NOMO-1 (cell line): Measurements from ENCODE around the gene ZNF764.
"Not testable (repeated sequence)": the region's sequence is repeated elsewhere in the genome, so short reads cannot be mapped to it uniquely, and the experiment has no call there.

Source experiments
- DNase-seq, 2 experiments: peaks; one replicate each; lab custom pipeline; 2025; ENCODE audit not compliant: unreplicated experiment in 2 of 2; lab: John Stamatoyannopoulos, UW

The ZNF764 gene

GRCh38 chr16:30528799-30529457 lies 29.2 kb downstream of the ZNF764 start:
- no peak for DNase-seq

- DNase-seq: peak; percentile 76 to 91
Measured at GRCh38 chr16:30527635-30528178, 30.5 kb downstream of the ZNF764 start.

- peak; percentile 98 to 99 for DNase-seq
Measured at GRCh38 chr16:30526823-30527634, 31.1 kb downstream of the ZNF764 start.

GRCh38 chr16:30526137-30526822 lies 31.9 kb downstream of the ZNF764 start, which contains the start of gene ZNF768:
ZNF768 (minus strand) TSS chr16:30526566; CDS start chr16:30526413, 153 bp downstream.
- DNase-seq: peak; percentile 47 to 48

- peak in 1 of 2 experiments; percentile 49 for DNase-seq
Measured at GRCh38 chr16:30525844-30526136, 32.4 kb downstream of the ZNF764 start.

- DNase-seq: no peak
Measured at GRCh38 chr16:30524575-30525568, 33.3 kb downstream of the ZNF764 start.

GRCh38 chr16:30523768-30524574 lies 34.2 kb downstream of the ZNF764 start:
- DNase-seq: no peak

- not testable (repeated sequence) for DNase-seq
Measured at GRCh38 chr16:30522702-30523463, 35.3 kb downstream of the ZNF764 start.

- no peak for DNase-seq
Measured at GRCh38 chr16:30521873-30522641, 36.1 kb downstream of the ZNF764 start.

GRCh38 chr16:30521476-30521872 lies 36.7 kb downstream of the ZNF764 start:
- no peak for DNase-seq

GRCh38 chr16:30519120-30520049 lies 38.8 kb downstream of the ZNF764 start:
- no peak for DNase-seq

- DNase-seq: no peak
Measured at GRCh38 chr16:30518552-30518951, 39.6 kb downstream of the ZNF764 start.

GRCh38 chr16:30515275-30515674 lies 42.9 kb downstream of the ZNF764 start:
- no peak for DNase-seq

- DNase-seq: no peak
Measured at GRCh38 chr16:30511509-30511908, 46.7 kb downstream of the ZNF764 start.

- DNase-seq: no peak
Measured at GRCh38 chr16:30510376-30510938, 47.7 kb downstream of the ZNF764 start.

- no peak for DNase-seq
Measured at GRCh38 chr16:30509081-30509765, 49.0 kb downstream of the ZNF764 start.
